H1 (cell line): Measurements from ENCODE around the gene SSH2.

Experiments
- CHD1 ChIP-seq: IDR thresholded peaks from 2 replicates; pipeline ENCODE4 v1.6.1; 2012; ENCODE audit warnings: low read depth, low read length, improper control_type of control experiment
- CTCF ChIP-seq, 3 experiments: IDR thresholded peaks; 1 replicate in 2 of 3; 2 replicates in 1 of 3; pipeline versions ENCODE4 v1.5.1 to v1.6.1; 2011; ENCODE audit warnings: low read length in 3 of 3, mild to moderate bottlenecking in 3 of 3, inconsistent platforms in 2 of 3, low read depth in 1 of 3, moderate library complexity in 1 of 3; ENCODE audit not compliant: insufficient read depth in 1 of 3; ENCODE audit errors: control extremely low read depth in 1 of 3
- E2F6 ChIP-seq: IDR thresholded peaks from 2 replicates; pipeline ENCODE4 v1.6.1; 2012; ENCODE audit warnings: inconsistent platforms
- EP300 ChIP-seq, 2 experiments: IDR thresholded peaks; 1 replicate in 1 of 2; 2 replicates in 1 of 2; pipeline ENCODE4 v1.6.1; 2011 to 2012; ENCODE audit warnings: low read depth in 2 of 2, low read length in 2 of 2, mild to moderate bottlenecking in 2 of 2, borderline replicate concordance in 1 of 2, inconsistent platforms in 1 of 2, moderate library complexity in 1 of 2
- EZH2 ChIP-seq: fragments of 200-600 bp; sonication (generic); IDR thresholded peaks from 2 replicates; pipeline ENCODE4 v1.7.1; 2012; ENCODE audit warnings: low read depth, mild to moderate bottlenecking, moderate library complexity, low read length, inconsistent platforms; ENCODE audit not compliant: severe bottlenecking
- POLR2A ChIP-seq, 2 experiments: IDR thresholded peaks; 1 replicate in 1 of 2; 2 replicates in 1 of 2; pipeline ENCODE4 v1.6.1; 2011; ENCODE audit warnings: low read depth in 2 of 2, low read length in 2 of 2, mild to moderate bottlenecking in 2 of 2; ENCODE audit errors: control extremely low read depth in 1 of 2
- SRF ChIP-seq: IDR thresholded peaks from 2 replicates; pipeline ENCODE4 v1.6.1; 2011; ENCODE audit warnings: mild to moderate bottlenecking, low read depth, low read length, moderate library complexity
- TCF12 ChIP-seq: IDR thresholded peaks from 2 replicates; pipeline ENCODE4 v1.6.1; 2011; ENCODE audit warnings: low read depth, mild to moderate bottlenecking, low read length
- ZNF274 ChIP-seq: IDR thresholded peaks from 2 replicates; pipeline ENCODE4 v1.7.0; 2012; ENCODE audit warnings: low read length, borderline replicate concordance; ENCODE audit errors: extremely low read depth

GRCh38 chr17:29588562-29589411, 341.2 kb downstream of the SSH2 start:
- no peak for TF ChIP-seq TCF12
- TF ChIP-seq CHD1: no peak
- no peak for TF ChIP-seq POLR2A (IDR thresholded peaks at IDR 0.05; ENCODE audit: control extremely low read depth in 1 of 2, low read depth in 2 of 2, low read length in 2 of 2)
- TF ChIP-seq EZH2: no peak
- no peak for TF ChIP-seq SRF
- TF ChIP-seq EP300 (IDR thresholded peaks at IDR 0.05; ENCODE audit: borderline replicate concordance in 1 of 2, low read depth in 2 of 2, low read length in 2 of 2): no peak
- TF ChIP-seq CTCF (IDR thresholded peaks at IDR 0.05; ENCODE audit: control extremely low read depth in 1 of 3, insufficient read depth in 1 of 3, low read depth in 1 of 3, low read length in 3 of 3): no peak
- TF ChIP-seq E2F6: no peak
- TF ChIP-seq ZNF274: no peak
